HG03025 (cell line): ENCODE results near the gene ANKRD11.
"Not testable (repeated sequence)": the region's sequence is repeated elsewhere in the genome, so short reads cannot be mapped to it uniquely, and the experiment has no call there.

ENCODE experiments used
- ATAC-seq: cut with Tn5 transposase; IDR thresholded peaks from one replicate; pipeline ENCODE4 v1.9.1; 2021; ENCODE audit warnings: mild to moderate bottlenecking, moderate library complexity; ENCODE audit not compliant: unreplicated experiment, low FRiP score

Gene ANKRD11

GRCh38 chr16:89370601-89371000 lies 119.8 kb downstream of the ANKRD11 start:
- no peak for ATAC-seq

GRCh38 chr16:89370081-89370511 lies 120.3 kb downstream of the ANKRD11 start:
- ATAC-seq, result no peak

GRCh38 chr16:89369266-89369895 lies 121.0 kb downstream of the ANKRD11 start:
- no peak for ATAC-seq

DNA sequence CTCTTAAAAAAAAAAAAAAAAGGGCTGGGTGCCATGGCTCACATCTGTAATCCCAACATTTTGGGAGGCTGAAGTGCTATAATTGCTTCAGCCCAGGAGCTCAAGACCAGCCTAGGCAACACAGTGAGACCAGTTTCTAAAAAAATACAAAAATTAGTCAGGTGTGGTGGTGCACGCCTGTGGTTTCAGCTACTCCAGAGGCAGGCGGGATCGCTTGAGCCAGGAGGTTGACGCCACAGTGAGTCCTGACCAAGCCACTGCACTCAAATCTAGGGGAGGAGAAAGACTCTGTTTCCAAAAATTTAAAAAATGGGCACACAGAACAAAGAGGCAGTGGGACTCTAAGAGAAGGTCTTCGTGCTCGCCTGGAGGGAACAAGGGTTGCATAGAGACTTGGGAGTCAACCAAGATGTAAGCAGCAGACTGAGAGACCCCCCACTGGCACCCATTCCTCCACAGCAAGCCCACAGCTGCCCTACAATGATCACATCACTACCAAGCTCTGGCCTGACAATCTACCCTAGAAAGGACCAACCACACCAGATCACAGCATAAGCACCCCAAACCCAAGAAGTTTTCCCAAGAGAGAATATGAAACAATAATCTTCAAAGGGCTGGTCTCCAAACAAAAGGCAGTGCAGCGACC lies 121.6 kb downstream of the ANKRD11 start:
- ATAC-seq, result no peak

DNA sequence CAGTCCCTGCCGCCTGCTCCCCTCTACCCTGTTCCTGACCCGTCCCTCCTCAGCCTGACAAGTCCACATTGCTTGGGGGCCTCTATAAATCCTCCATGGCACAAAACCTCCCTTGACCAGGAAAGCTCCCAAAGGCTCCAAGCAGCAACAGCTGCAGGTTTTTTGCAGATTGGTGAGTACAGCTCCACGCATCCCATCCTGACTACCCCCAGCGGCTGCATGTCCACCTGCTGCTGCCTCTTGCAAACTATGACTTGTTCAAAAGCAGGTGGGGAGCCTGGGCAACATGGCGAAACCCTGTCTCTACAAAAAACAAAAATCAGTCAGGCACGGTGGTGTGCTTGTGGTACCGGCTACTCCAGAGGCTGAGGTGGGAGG lies 122.8 kb downstream of the ANKRD11 start:
- no peak for ATAC-seq

DNA sequence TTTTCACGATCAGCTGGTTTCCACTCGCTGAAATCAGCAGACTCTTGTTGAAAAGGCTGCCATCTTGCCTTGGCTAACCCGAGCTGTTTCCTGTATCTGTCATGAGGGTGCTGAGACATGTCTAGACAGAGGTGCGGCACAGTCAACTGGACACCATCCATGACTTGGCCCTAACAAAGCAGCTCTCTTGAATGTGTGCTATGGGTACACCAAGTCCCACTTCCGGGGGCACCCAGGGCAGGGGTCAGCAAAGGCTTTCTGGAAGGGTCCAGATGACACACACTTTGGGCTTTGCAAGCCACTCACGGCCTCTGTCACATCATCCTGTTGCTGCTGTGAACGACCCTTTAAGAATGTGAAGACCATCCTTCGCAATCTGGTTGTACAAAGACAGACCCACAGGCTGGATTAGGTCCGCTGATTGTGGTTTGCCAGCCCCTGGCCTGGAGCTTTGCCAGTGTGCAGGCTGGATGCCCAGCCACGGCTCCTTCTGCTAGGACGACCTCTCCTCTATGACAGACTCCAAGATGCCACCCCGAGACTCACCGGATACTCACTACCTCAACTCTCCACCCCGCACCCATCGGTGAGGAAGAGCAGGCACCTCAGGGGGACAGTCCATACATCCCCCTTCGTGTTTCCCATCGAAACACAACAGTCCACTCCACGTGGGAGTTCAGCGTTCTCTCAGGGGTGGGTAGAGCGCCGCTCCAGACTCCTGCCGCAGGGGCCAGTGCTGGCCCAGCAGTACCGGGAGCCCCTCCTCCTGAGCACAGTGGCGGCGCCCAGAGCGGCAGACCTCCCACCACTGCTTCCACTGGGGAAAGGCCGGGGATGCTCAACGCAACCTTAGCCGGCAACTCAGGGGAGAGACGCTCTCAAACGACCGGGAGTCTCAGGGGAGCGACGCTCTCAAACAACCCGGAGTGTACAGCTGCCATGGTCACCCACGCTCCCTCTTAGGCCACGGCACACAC lies 123.5 kb downstream of the ANKRD11 start:
- no peak for ATAC-seq

GRCh38 chr16:89365996-89366395 lies 124.4 kb downstream of the ANKRD11 start:
- no peak for ATAC-seq

DNA sequence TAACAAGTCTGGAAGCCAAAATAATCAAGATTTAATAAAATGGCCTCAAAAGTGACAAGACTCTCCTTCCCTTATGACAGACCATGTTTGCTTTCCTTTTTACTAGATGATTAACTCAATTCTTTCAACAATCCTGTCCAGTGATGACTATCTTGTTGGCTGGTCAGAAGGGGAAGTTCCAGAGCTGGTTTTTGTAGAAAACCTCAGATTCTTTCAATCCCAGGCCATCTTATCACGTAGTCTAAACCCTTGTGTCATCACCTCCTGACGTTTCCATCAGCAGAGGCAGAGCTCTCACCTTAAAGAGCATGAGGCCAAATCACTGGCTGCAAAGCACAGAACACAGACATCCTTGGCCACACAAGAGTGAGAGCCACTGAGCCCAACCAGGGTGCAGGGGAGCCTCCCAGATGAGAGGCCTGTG lies 125.3 kb downstream of the ANKRD11 start:
- ATAC-seq, result no peak

GRCh38 chr16:89364606-89365005 lies 125.8 kb downstream of the ANKRD11 start:
- no peak for ATAC-seq

- ATAC-seq, result no peak
Observed at GRCh38 chr16:89363621-89364393, 126.6 kb downstream of the ANKRD11 start.

GRCh38 chr16:89362540-89363223 lies 127.7 kb downstream of the ANKRD11 start:
- not testable (repeated sequence) for ATAC-seq

- ATAC-seq, result peak; percentile 44
Observed at GRCh38 chr16:89361751-89362539, 128.4 kb downstream of the ANKRD11 start.

DNA sequence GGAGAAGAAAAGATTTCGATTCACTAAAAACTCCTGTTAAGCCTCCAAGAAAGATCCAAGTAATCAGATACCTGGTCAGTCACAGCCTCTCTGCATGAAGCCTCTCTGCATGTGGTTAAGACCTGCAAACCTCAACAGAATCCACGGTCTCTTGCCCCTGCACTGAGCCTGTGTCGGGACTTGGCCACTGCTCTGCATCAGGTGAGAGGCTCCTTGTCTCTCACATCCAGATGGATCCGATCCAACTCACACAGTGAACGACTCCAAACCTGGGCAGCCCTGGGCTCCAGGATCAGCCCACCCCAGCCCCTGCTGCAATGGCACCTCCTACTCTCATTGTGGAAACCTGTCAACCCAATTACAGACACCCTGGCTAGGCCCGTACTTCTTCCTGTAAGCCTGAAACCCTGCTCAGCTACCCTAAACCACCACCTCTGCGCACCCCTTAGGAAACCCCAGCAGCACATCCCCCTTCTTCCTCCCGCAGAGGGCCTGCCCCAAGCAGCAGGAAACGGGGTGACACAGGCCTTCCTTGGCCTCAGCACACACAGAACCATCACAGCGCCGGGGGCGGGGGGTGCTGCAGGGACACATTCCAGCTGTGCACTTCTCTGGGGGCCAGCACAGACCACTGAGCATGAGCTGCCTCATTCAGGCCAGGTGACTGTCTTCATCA lies 129.5 kb downstream of the ANKRD11 start:
- no peak for ATAC-seq

- no peak for ATAC-seq
Observed at GRCh38 chr16:89359264-89360147, 130.9 kb downstream of the ANKRD11 start.

DNA sequence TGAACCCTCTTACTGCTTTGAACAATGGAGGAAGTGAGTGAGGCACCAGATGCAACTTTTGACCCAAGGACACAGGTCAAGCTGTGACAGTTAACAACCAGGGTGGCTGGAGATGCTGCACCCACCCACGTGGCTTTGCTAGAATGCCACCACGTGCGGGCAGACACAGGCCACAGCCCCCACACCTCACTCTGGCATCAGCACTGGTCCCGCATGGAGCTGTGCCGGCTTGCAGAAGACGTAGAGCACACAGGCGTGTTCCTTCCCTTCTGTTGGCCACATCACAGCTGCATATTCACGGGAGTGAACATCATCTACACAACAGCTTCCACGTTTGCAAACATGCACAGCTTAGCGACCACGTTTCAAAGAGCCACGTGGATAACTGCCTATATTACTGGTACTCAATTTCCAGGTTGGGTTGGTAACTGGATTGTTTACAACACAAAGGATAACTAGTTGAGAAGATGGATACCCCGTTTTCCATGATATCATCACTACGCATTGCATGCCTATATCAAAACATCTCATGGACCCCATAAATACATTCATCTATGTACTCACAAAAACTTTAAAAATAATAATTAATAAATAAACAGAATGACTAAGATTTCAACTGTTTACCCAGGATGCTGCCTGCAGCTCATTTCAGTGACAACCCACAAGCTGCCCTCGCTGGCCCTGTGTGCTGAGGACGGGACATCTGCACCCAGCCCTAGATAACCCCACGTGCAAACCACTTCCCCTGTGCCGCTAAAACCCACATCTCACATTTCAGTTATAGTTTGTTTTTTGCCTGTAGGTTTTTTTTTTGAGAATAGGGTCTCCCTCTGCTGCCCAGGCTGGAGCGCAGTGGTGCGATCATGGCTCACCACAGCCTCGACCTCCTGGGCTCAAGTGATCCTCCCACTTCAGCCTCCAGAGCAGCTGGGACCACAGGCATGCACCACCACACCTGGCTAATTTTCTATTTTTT lies 132.0 kb downstream of the ANKRD11 start:
- no peak for ATAC-seq

DNA sequence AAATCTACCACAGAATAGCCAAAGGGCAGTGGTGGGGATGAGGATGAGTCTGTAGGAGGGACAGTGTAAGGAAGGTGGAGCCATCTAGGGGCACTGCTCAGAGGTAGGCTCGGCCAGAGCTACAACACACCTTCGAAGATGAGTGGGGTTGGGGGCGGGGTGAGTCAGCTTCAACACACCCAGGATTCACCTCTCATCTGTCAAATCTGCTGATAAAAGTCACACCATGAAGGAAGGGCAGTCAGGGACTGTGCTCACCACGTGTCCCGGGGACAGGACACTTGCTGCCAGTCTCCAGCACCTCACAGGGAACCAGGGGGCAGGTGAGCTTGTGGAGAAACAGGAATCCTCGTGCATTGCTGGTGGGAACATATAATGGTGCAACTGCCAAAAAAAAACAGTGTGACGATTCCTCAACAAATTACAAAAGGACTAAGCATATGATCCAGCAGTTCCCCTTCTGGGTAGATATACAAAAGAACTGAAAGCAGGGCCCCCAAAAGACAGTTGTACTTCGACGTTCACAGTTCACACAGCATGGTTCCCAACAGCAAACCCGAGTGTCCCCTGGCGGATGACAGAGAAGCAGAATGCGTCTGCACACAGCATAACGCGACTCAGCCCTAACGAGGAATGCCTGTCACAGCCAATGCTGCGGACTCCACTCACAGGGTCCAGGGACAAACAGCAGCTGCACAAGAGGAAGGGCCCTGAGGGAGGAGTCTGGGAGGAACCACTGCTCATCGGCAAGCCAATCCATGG lies 133.1 kb downstream of the ANKRD11 start:
- no peak for ATAC-seq
